KOPT-K1 (cell line): Measurements from ENCODE around the gene ACTRT2.

Experiments
- H3K27ac ChIP-seq: fragments of 200-600 bp; sonication (generic); 2 replicates; pipeline ENCODE4 v1.5.1; 2016; ENCODE audit warnings: antibody characterized with exemption, mild to moderate bottlenecking, low read depth, low read length; ENCODE audit not compliant: poor library complexity, severe bottlenecking
- H3K36me3 ChIP-seq: fragments of 200-600 bp; sonication (generic); 2 replicates; pipeline ENCODE4 v1.5.1; 2017; ENCODE audit warnings: antibody characterized with exemption, mild to moderate bottlenecking, low read length, moderate library complexity; ENCODE audit not compliant: insufficient read depth
- H3K9me3 ChIP-seq: fragments of 200-600 bp; sonication (generic); 2 replicates; pipeline ENCODE4 v1.5.1; 2017; ENCODE audit warnings: antibody characterized with exemption, low read length, mild to moderate bottlenecking; ENCODE audit not compliant: insufficient read depth, poor library complexity, severe bottlenecking

ACTRT2 gene

DNA sequence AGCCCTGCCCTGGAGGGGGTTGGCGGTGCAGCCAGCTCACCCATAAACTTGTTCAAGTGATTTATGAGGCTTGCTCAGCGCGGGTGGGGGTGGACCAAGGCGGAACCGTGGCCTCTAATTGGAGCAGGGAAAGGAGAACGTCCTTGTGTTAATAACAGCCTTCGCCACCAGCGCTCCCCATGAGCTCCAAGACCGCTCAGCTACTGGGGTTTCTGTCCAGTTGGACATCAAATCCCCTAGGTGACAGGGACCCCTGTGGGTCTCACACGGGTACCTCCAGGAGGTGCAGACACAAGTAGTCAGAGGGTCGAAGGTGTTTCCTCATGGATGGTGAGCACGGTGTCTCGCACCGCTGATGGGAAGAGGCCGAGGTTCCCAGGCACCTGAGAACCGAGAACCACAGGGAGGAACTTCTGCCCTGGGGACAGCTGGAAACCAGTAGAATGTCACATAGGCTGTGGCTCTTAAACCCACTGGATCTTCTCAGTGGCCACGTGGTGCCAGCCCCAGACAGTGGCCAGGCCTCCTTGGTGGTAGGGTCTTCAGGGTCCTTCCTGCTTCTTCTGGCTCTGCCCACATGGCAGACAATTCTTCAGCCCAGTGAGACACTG is 3.7 kb upstream of the ACTRT2 start:
- Histone ChIP-seq H3K9me3 (no peaks in the 10 kb centered on the region), H3K27ac (no peak overlapping the region), H3K36me3 (no peaks in the 10 kb centered on the region)

DNA sequence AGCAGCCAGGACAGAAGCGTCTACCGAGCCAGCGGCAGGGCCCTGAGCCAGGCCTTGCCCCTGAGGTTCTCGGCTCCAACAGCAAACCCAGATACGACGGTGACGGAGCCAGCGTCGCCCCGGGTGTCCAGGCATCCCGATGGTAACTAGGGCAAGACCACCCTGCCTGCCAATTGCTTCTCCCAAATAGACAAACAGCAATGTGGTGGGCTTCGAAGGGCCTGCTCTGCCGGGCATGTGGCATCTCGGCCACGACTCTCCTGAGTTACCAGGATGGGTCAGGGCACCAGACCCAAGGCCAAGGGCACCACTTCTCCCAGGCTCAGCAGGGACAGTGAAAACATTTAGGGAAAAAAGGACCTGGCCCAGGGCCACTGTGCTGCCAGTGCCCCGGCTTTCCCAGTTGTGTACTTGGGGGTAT is 3.2 kb upstream of the ACTRT2 start:
- Histone ChIP-seq H3K9me3 (no peaks in the 10 kb centered on the region), H3K36me3 (no peaks in the 10 kb centered on the region), H3K27ac (no peak overlapping the region)

DNA sequence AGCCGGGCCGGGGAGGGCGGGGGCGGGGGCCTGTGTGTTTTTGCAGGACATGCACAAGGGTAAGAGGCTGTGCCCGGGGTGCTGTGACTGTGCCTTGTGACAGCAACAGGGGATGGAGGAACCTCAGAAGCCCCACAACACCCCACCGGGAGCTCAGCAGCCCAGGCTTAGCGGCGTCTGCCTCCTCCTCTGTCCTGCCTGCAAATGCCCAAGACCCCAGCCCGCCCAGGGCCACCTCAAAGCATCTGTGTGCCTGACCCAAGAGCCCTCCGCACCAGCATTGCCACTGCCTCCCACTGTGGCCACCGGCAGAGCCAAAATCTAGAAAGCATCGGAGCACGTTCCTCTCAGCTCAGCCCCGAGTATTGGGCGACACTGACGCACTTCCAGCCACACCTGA is 2.7 kb upstream of the ACTRT2 start:
- H3K9me3 ChIP-seq: no peaks in the 10 kb centered on the region
- no peaks in the 10 kb centered on the region for H3K36me3 ChIP-seq
- no peak overlapping the region for H3K27ac ChIP-seq

DNA sequence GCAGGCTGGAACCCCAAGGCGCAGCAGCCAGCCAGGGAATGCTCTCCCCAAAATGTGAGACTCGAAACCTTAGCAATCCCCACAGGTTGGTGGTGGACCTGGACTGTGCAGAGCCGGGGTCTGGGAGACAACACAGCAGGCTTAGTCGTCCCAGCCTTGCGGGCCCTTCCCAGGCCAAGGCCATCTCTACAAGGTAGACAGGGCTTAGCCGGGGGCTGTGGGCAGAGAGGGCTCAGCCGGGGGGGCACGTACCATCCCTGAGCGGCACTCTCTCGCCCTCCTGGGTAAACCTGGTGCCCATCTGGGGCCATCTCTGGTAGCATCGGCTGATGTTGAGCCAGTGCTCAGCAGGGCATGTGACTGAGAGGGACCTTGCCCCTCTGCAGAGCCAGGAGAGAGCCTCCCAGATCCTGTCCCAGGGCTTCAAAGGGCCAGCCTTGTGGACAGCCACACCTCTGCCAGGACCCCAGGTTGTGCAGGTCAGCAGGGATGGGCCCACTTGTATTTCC is 2.2 kb upstream of the ACTRT2 start:
- no peaks in the 10 kb centered on the region for H3K9me3 ChIP-seq
- H3K27ac ChIP-seq: no peak overlapping the region
- H3K36me3 ChIP-seq: no peaks in the 10 kb centered on the region

DNA sequence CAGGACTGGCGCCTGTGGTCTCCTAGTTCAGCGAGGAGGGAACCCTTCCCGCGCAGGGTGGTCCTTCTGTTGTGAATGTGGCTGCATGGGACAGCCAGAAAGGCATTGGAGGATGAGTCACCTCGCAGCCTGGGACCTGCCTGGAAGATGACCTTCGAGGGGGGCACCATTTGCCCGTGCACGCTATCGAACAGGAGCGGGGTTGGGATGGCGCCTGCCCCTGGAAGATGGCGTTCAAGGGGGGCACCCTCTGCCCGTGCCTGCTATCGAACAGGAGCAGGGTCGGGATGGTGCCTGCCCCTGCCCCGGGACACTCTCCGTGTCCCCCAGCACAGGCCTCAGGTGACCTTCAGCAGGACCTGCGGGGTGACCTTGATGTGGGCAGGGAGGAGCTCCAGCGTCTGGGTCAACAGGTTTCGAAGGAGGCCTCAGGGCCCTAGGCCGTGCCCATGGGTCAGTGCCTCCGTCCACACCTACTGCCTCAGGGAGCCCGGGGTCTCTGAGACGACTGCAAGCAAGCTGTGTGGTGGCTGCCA is 1.7 kb upstream of the ACTRT2 start:
- Histone ChIP-seq H3K9me3 (no peaks in the 10 kb centered on the region), H3K36me3 (no peaks in the 10 kb centered on the region), H3K27ac (no peak overlapping the region)

DNA sequence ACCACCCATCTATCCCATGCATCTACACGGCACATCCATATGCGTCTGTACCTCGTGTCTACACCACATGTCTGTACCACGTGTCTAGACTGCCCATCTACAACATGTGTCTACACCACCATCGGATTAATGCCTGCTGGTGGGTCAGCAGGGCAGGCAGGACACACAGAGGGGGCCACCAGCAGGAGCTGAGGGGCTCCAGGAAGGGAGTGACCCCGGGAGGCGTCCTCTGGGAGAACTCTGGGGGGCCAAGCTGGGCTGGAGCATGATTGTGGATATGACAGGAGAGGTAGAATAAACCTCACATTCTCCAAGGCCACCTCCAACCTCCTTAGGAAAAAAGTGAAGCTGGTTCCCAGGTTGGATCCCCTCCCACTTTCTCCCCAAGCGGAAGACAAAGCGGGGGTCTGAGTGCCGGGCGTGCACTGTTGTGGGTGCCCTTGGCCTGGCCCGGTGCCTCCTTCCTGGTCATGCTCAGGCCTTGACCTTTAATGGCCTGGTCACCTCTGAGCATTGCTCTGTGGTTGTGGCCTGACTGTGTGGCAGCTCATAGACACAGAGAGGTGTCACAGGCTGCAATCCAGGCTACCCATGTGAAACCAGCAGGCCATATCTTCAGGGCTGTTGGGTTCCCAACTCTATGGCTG is 881 bp upstream of the ACTRT2 start:
- Histone ChIP-seq H3K9me3 (no peaks in the 10 kb centered on the region), H3K36me3 (no peaks in the 10 kb centered on the region)

DNA sequence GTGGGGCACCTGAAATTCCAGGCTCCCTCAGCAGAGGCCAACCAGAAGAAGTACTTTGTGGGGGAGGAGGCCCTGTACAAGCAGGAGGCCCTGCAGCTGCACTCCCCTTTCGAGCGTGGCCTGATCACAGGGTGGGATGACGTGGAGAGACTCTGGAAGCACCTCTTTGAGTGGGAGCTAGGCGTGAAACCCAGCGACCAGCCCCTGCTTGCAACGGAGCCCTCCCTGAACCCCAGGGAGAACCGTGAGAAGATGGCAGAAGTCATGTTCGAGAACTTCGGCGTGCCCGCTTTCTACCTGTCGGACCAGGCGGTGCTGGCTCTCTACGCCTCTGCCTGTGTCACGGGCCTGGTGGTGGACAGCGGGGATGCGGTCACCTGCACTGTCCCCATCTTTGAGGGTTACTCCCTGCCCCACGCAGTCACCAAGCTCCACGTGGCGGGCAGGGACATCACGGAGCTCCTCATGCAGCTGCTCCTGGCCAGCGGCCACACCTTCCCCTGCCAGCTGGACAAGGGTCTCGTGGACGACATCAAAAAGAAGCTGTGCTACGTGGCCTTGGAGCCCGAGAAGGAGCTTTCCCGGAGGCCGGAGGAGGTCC is 634 bp downstream of the ACTRT2 start:
- H3K9me3 ChIP-seq: no peaks in the 10 kb centered on the region
- H3K36me3 ChIP-seq: no peaks in the 10 kb centered on the region
- no peak overlapping the region for H3K27ac ChIP-seq

More for the DNA sequence above, 881 bp upstream of the ACTRT2 start:
- no peak overlapping the region for H3K27ac ChIP-seq

DNA sequence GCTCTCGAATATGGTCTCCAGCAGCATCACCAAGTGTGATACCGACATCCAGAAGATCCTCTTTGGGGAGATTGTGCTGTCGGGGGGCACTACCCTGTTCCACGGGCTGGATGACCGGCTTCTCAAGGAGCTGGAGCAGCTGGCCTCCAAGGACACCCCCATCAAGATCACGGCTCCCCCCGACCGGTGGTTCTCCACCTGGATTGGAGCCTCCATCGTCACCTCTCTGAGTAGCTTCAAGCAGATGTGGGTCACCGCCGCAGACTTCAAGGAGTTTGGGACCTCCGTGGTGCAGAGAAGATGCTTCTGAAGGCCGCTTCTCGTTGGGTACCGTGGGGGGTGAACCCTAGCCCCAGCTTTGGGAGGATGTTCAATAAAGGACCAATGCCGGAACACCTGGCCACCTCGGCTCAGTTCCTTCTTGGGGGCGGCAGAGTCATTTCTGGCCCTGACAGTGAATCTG is 1.3 kb downstream of the ACTRT2 start:
- no peaks in the 10 kb centered on the region for H3K9me3 ChIP-seq

DNA sequence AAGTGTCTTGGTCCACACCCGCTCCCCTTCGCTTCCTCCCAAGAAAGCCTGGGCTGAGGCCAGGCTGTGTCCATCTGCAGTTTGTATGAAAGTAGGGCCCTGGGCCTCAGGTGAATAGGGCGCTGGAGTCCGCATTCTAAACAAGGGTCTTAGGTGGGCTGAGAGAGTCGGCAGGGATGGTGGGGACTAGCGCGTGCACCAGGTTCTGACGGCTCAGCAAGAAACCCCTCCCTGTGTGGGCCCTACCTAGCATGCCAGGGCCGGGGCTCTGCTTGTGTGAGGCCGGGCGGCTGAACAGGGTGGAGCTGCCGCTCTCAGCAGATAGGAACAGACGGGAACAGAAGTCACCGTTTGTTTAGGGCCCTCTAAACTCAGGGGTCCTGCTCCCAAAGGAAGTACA is 1.7 kb downstream of the ACTRT2 start:
- Histone ChIP-seq H3K9me3 (no peaks in the 10 kb centered on the region), H3K36me3 (no peaks in the 10 kb centered on the region), H3K27ac (no peak overlapping the region)

More for the DNA sequence above, 1.3 kb downstream of the ACTRT2 start:
- no peaks in the 10 kb centered on the region for H3K36me3 ChIP-seq
- H3K27ac ChIP-seq: no peak overlapping the region

DNA sequence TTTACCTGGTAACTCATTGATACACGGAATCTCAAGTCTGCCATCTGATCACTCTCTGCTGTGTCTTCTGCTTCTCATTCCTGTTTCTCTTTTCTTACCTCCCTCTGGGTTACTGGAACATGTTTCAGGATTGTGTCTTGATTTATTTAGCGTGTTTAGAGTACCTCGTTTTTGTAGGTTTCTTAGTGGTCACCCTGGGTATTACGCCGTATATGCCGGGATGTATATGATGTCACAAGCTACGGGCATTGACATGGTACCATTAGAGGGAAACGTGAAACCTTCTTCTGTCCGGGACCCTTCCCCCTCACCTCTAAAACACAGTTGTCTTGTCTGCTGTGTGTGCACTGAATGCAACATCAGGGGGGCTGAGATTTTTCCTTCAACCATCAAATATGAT is 2.8 kb downstream of the ACTRT2 start:
- H3K27ac ChIP-seq: no peak overlapping the region
- no peaks in the 10 kb centered on the region for H3K36me3 ChIP-seq
- H3K9me3 ChIP-seq: no peaks in the 10 kb centered on the region

DNA sequence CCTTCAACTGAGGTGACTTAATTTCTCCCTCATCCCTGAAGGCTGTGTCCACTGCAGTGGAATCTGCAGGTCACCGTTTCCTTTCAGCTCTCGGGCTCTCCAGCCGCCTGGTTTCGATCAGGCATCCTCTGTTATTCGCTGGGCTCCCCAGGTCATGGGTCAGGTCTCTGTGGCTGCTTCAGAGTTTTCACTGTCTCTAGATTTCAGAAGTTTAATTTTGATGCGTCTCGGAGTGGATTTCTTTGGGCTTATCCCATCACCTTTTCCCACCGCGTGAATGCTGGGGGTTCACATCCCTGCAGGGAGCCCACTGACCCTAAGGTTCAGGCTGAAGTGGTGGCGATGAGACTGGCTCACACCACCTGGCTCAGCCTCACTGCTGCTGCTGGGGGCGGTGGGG is 3.3 kb downstream of the ACTRT2 start:
- H3K27ac ChIP-seq: no peak overlapping the region
- H3K36me3 ChIP-seq: no peaks in the 10 kb centered on the region
- H3K9me3 ChIP-seq: no peaks in the 10 kb centered on the region

DNA sequence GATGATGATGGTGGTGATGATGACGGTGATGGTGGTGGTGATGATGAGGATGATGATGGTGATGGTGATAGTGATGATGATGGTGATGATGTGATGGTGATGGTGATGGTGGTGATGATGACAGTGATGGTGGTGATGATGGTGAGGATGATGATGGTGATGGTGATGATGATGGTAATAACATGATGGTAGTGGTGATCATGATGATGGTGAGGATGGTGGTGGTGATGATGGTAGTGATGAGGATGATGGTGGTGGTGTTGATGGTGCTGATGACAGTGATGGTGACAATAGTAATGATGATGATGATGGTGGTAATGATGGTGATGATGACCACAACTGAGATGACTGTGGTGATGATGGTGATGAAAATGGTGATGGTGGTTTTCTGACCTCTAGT is 4.9 kb downstream of the ACTRT2 start:
- no peaks in the 10 kb centered on the region for H3K36me3 ChIP-seq
- no peak overlapping the region for H3K27ac ChIP-seq
- no peaks in the 10 kb centered on the region for H3K9me3 ChIP-seq

DNA sequence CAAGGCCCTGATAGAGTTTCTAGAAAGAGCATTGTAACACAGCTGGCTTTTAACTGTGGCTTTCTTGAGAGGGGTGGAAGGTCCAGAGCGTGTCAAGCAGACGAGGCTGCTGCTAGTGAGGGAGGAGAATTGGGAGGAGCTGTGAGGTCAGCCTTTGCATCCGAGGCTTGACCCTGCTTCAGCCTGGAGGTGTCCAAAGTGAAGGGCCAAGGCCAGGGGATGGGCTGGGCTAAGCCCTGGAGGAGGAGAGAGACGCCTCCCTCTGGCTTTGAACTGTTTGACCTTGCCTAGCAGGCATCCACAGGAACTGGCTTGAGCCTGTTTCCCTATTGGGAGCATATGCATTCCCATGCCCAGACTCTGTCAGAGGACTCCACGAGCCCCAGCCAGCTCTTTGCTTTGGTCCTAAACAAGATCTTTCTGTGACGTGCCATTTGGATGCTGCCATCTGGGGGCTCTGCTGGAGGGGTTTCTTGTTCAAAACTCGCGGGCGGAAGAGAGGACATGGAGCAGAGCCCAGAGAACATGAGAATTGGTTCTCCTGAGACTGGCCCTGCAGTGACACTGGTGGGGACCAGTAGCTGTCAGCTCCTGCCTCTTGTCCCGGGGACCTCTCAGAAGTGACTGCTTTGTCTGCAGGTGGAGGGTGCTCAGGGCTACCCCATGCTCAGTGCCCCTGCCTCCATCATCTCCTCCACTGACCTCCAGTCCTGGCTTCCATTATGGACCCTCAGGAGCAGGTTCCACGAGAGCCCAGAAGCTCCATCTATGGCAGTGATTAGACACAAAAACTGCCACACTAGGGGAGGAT is 5.5 kb downstream of the ACTRT2 start:
- Histone ChIP-seq H3K27ac (no peak overlapping the region), H3K9me3 (no peaks in the 10 kb centered on the region), H3K36me3 (no peaks in the 10 kb centered on the region)

DNA sequence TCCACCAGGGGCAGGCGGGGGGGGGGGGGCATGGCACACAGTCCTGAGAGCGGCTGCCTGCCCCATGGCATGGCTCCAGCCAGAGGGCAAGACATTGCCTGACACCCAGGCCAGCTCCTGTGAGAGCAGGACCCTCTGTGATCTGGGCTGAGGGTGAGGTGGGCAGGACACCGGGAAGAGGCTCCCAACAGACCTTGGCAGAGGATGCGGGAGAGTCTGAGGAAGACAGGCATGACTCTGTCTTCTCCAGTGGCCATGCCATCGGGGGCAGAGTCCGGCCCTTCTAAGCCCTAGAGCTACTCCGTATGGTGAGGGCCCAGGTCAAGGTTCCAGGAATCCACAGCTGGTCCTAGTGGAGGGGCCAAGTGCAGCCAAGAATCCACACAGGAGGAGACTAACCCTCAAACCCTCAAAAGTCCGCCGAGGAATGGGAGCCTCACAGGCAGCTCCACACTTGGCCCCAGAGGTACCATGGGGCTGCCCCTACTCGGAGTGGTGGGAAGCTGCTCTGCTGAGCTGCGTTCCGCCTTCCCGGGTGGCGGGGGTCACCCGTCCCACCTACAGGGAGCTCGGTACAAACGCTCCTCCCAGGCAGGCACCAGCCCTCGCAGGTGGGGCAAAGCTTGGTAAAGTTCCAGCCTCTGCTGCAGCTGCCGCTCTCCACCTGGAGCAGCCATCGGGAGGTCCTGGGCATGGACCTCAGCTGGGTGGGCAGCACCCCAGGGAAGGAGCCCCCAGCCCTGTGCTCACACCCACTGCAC is 6.5 kb downstream of the ACTRT2 start:
- Histone ChIP-seq H3K27ac (no peak overlapping the region), H3K9me3 (no peaks in the 10 kb centered on the region), H3K36me3 (no peaks in the 10 kb centered on the region)
